Frontal cortex (tissue), 4 donors: ENCODE measurements around the gene TJP1. TPM values are rescaled to one million over a fixed set of nuclear protein-coding genes. Genes with fewer than 3 reads are reported as not detected.
A peak's percentile ranks its signal among the peaks of the same experiment; 100 is the strongest.
"Not testable (repeated sequence)": the region's sequence is repeated elsewhere in the genome, so short reads cannot be mapped to it uniquely, and the experiment has no call there.

Source experiments
- DNase-seq, 2 donors: peaks; one replicate each; pipeline ENCODE4 v3.0.0; 2012; ENCODE audit warnings: low spot score in 2 of 2
- FAIRE-seq: peaks from 2 replicates; lab custom pipeline; 2012; peaks lifted over from hg19 to GRCh38; lab: Jason Lieb, UNC
- total RNA-seq: library from RNA; depleted of rRNA; stranded (reverse); fragments of >200 nt; gene quantifications from one replicate; pipeline ENCODE4 v1.2.3, GENCODE V29; 2014
- donor health status: control.
- donor health status: control.
- donor health status: control.

Gene TJP1
- total RNA-seq, 1 donor from 2014 or later: 40.8 TPM

GRCh38 chr15:29674661-29675533, 147.4 kb downstream of the TJP1 start:
- FAIRE-seq: no peak
- peak; percentile 51 to 57 for DNase-seq

GRCh38 chr15:29672923-29673809, 149.1 kb downstream of the TJP1 start:
- no peak for FAIRE-seq
- no peak for DNase-seq

- DNase-seq (no peak), FAIRE-seq (no peak)
Observed at GRCh38 chr15:29672446-29672845, 149.8 kb downstream of the TJP1 start.

GRCh38 chr15:29672046-29672445, 150.2 kb downstream of the TJP1 start:
- not testable (repeated sequence) for FAIRE-seq, DNase-seq

DNA sequence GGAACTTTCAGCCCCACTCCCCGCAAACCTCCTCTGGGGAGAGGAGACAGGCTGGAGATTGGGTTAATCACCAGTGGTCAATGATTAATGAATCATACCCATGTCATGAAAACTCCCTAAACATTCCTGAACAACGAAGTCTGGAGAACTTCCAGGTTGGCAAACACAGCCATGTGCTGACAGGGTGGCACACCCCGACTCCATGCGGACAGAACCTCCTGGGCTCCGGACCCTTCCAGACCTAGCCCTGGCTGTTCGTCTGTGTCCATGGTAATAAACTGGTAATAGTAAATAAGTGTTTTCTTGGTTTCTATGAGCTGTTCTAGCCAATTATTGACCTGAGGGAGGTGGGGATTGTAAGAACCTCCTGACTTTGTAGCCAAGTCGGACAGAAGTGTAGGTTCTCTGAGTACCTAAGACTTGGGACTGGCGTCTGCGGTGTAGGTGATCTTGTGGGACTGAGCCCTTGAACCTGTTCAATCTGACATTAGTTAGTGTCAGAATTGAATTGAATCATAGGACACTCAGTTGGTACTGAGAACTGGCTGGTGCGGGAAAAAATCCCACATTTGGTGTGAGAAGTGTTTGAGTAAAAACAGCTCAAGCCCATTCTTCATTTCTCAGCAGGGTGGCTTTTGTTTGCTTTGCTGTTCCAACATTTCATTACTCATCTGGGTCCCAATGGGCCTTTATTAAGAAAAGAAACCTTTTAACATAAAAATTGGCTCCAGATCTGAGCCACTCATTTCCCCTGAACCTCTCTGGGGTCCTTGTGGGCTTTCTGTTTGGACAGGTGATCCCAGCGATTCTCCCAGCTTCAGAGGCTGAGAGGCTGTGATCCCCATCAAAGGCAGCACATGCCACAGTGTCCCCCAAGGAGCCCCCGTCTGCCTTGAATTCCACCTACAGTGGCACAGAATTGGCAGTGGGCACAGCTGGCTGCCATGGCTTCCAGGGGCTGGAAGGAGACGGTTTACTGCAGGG, 151.0 kb downstream of the TJP1 start:
- DNase-seq: no peak
- no peak for FAIRE-seq

DNA sequence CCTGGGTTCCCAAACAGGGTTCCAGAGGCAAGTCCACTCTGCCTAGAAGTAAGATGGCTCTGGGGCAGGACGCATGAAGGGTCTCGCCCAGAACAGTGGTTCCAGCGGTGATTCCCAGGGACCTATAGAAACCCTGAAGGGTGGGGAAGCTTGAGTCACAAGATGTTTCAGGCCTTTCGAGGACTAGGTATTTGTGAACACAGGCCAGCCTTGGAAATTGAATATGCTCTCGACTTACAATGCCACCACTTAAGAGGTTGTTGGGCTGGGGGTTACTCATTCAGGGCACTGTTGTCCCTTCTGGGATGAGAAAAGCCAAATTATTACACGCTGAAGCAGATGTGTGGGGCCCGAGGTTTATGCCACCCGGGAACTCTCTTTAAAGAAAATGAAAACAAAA, 152.0 kb downstream of the TJP1 start:
- no peak for FAIRE-seq

GRCh38 chr15:29669823-29670222, 152.4 kb downstream of the TJP1 start:
- FAIRE-seq (no peak), DNase-seq (no peak)

More for the DNA sequence above, 152.0 kb downstream of the TJP1 start:
- no peak for DNase-seq

GRCh38 chr15:29668120-29668602, 154.1 kb downstream of the TJP1 start:
- peak; percentile 31 for FAIRE-seq

DNA sequence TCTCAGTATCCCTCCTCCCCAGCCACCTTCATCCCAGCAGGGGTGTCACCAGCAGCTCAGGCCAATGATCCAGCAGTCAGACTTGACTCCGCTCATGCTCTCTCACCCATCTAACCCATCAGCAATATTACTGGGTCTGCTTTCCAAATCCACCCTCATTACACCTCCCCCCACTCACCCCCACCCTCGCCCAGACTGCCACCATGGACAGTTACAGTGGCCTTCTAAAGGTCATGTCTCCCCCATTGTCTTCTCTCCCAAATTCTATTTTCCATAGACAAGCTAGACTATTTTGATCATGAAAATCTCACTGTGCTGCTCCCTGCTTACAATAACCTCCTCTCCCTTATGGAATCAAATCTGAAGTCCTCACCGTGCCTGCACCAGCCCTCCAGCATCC, 156.0 kb downstream of the TJP1 start:
- FAIRE-seq: no peak
- DNase-seq: no peak

More at GRCh38 chr15:29668120-29668602, 154.1 kb downstream of the TJP1 start:
- peak; percentile 68 to 69 for DNase-seq

- no peak for DNase-seq
- no peak for FAIRE-seq
Observed at GRCh38 chr15:29665444-29666003, 156.7 kb downstream of the TJP1 start.

DNA sequence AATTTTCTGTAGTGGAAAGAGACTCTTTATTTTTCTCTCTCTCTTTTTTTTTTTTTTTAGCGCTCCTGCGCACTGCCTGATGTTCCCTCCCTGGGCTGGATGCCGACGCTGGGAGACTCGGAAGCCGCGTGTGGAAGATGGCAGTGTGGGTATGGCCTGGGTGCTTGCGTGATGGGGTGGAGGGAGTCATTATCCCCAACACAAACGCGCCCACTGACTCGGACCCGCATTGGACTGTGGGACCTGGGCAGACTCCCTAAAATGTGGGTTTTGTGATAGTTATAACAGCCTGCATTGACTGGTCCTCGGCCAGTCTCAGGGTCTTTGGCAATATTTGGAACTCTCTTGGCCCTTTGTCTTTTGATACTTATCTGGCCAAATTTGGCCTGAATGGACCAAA, 157.9 kb downstream of the TJP1 start:
- no peak for DNase-seq
- FAIRE-seq: no peak

DNA sequence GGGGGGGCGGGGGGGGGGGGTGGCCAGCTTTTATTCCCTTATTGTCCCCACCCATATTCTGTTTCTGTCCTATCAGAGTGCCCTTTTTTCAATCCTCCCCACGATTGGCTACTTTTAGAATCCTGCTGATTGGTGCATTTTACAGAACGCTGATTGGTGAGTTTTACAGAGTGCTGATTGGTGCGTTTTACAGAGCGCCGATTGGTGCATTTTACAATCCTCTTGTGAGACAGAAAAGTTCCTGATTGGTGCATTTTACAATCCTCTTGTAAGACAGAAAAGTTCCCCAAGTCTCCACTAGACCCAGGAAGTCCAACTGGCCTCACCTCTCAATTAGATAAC, 164.8 kb downstream of the TJP1 start:
- not testable (repeated sequence) for FAIRE-seq, DNase-seq

GRCh38 chr15:29656636-29657475, 165.4 kb downstream of the TJP1 start:
- no peak for FAIRE-seq
- no peak for DNase-seq

DNA sequence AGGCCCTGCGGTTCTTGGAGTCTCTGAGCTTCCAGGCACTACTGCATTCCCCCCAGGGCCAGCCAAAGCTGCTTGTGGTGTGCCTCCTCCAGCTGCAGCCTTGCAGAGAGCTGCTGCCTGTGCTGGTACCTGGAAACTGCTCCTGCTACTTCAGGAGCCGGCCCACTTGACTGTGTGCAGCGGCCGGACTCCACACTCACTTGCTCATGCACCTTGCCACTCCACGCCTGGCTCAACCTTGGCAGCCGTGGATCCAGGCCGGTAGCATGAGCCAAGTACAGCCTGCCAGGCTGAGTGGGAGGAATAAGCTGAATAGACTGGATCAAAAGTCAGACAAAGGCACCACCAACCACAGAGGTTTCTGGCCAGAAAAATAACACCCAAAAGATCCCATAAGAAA, 169.7 kb downstream of the TJP1 start:
- DNase-seq (no peak), FAIRE-seq (no peak)

- DNase-seq (no peak), FAIRE-seq (no peak)
Observed at GRCh38 chr15:29651476-29652233, 170.6 kb downstream of the TJP1 start.
